Dermis blood vessel endothelial cell (primary cell): Measurements from ENCODE around the gene ANXA11. TPM values are rescaled to one million over a fixed set of nuclear protein-coding genes. Genes with fewer than 3 reads are reported as not detected.
"Not testable (repeated sequence)": the region's sequence is repeated elsewhere in the genome, so short reads cannot be mapped to it uniquely, and the experiment has no call there.

ENCODE experiments used
- DNase-seq: peaks from one replicate; pipeline ENCODE4 v3.0.0; 2010
- total RNA-seq: library from RNA; depleted of rRNA; stranded (reverse); fragments of >200 nt; gene quantifications from 2 replicates; pipeline ENCODE4 v1.2.3, GENCODE V29; 2014

The ANXA11 gene
- total RNA-seq, 1 donor from 2014 or later = 33.7 TPM

GRCh38 chr10:80144067-80144695 lies 61.2 kb downstream of the ANXA11 start:
- peak; percentile 25 for DNase-seq

GRCh38 chr10:80141696-80142460 lies 63.5 kb downstream of the ANXA11 start:
- no peak for DNase-seq

- no peak for DNase-seq
Observed at GRCh38 chr10:80140251-80140650, 65.1 kb downstream of the ANXA11 start.

GRCh38 chr10:80139265-80139664 lies 66.1 kb downstream of the ANXA11 start:
- DNase-seq = no peak

GRCh38 chr10:80137920-80138319 lies 67.4 kb downstream of the ANXA11 start:
- no peak for DNase-seq

- no peak for DNase-seq
Observed at GRCh38 chr10:80137031-80137862, 68.1 kb downstream of the ANXA11 start.

GRCh38 chr10:80136134-80136571 lies 69.2 kb downstream of the ANXA11 start:
- DNase-seq = peak; percentile 40

- not testable (repeated sequence) for DNase-seq
Observed at GRCh38 chr10:80133687-80134086, 71.7 kb downstream of the ANXA11 start.

- DNase-seq = no peak
Observed at GRCh38 chr10:80133206-80133605, 72.1 kb downstream of the ANXA11 start.

- DNase-seq = peak; percentile 38
Observed at GRCh38 chr10:80132299-80133139, 72.8 kb downstream of the ANXA11 start, which contains the start of gene PLAC9. Gene PLAC9 (plus strand): TSS chr10:80132730. CDS start chr10:80132763, 33 bp downstream.

GRCh38 chr10:80131499-80131901 lies 73.8 kb downstream of the ANXA11 start:
- DNase-seq = no peak

GRCh38 chr10:80126876-80127275 lies 78.5 kb downstream of the ANXA11 start:
- no peak for DNase-seq

GRCh38 chr10:80122746-80123145 lies 82.6 kb downstream of the ANXA11 start:
- no peak for DNase-seq

- no peak for DNase-seq
Observed at GRCh38 chr10:80122110-80122710, 83.1 kb downstream of the ANXA11 start.

- no peak for DNase-seq
Observed at GRCh38 chr10:80118669-80119068, 86.7 kb downstream of the ANXA11 start.

GRCh38 chr10:80110986-80111385 lies 94.4 kb downstream of the ANXA11 start:
- DNase-seq = no peak

- DNase-seq = no peak
Observed at GRCh38 chr10:80108576-80109239, 96.6 kb downstream of the ANXA11 start.

- DNase-seq = peak; percentile 18
Observed at GRCh38 chr10:80104066-80104926, 101.0 kb downstream of the ANXA11 start.
